Measurements from ENCODE around the gene ENOX2.
"Not testable (repeated sequence)": the region's sequence is repeated elsewhere in the genome, so short reads cannot be mapped to it uniquely, and the experiment has no call there.

GRCh38 chrX:130791870-130792269 lies 111.1 kb downstream of the ENOX2 start:
- TF ChIP-seq, protein P1, sequence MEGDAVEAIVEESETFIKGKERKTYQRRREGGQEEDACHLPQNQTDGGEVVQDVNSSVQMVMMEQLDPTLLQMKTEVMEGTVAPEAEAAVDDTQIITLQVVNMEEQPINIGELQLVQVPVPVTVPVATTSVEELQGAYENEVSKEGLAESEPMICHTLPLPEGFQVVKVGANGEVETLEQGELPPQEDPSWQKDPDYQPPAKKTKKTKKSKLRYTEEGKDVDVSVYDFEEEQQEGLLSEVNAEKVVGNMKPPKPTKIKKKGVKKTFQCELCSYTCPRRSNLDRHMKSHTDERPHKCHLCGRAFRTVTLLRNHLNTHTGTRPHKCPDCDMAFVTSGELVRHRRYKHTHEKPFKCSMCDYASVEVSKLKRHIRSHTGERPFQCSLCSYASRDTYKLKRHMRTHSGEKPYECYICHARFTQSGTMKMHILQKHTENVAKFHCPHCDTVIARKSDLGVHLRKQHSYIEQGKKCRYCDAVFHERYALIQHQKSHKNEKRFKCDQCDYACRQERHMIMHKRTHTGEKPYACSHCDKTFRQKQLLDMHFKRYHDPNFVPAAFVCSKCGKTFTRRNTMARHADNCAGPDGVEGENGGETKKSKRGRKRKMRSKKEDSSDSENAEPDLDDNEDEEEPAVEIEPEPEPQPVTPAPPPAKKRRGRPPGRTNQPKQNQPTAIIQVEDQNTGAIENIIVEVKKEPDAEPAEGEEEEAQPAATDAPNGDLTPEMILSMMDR (IDR thresholded peaks at IDR 0.05; ENCODE audit: poor library complexity), result not testable (repeated sequence)
- TF ChIP-seq EZH2 (IDR thresholded peaks at IDR 0.05; ENCODE audit: borderline replicate concordance); EZH2phosphoT487 (IDR thresholded peaks at IDR 0.05; ENCODE audit: low read depth, severe bottlenecking, unreplicated experiment): not testable (repeated sequence)

All from hepatocyte (in vitro differentiated cells).